HFFc6 (cell line): ENCODE results near the gene TTC23L. TPM values are rescaled to one million over a fixed set of nuclear protein-coding genes. Genes with fewer than 3 reads are reported as not detected.
"Not testable (repeated sequence)": the region's sequence is repeated elsewhere in the genome, so short reads cannot be mapped to it uniquely, and the experiment has no call there.

Source experiments
- DNase-seq: peaks from one replicate; pipeline ENCODE4 v3.0.0-alpha.2; 2018
- H3K27ac Mint-ChIP-seq: 2 replicates; pipeline ENCODE4 v1.8.0; 2020; ENCODE audit warnings: mild to moderate bottlenecking, mixed read lengths
- H3K27me3 Mint-ChIP-seq: 2 replicates; pipeline ENCODE4 v1.8.0; 2021; ENCODE audit warnings: mild to moderate bottlenecking, moderate library complexity, mixed read lengths; ENCODE audit not compliant: insufficient read depth
- H3K36me3 Mint-ChIP-seq: 2 replicates; pipeline ENCODE4 v1.8.0; 2021; ENCODE audit warnings: low read depth, mixed read lengths
- H3K4me1 Mint-ChIP-seq: 2 replicates; pipeline ENCODE4 v1.8.0; 2020; ENCODE audit warnings: low read depth, mixed read lengths
- H3K4me3 Mint-ChIP-seq: 2 replicates; pipeline ENCODE4 v1.8.0; 2020; ENCODE audit warnings: mild to moderate bottlenecking, moderate library complexity, mixed read lengths
- H3K9me3 Mint-ChIP-seq: 2 replicates; pipeline ENCODE4 v1.8.0; 2020; ENCODE audit warnings: mild to moderate bottlenecking, mixed read lengths
- CTCF ChIP-seq: fragments of 200-600 bp; sonication (generic); IDR thresholded peaks from 2 replicates; pipeline ENCODE4 v1.5.0; 2021; ENCODE audit warnings: antibody characterized with exemption, mild to moderate bottlenecking
- total RNA-seq, 6 experiments: library from RNA; stranded (reverse); fragmentation: NEBNext Ultra II Directional; extraction: Animal tissue kit (Norgen Biotek cat#: 25700); gene quantifications; 2 replicates in 1 of 6; 3 replicates in 5 of 6; pipeline ENCODE4 v1.2.3, GENCODE V29; 2021

TTC23L gene
- total RNA-seq, 6 experiments from 2014 or later: not detected

DNA sequence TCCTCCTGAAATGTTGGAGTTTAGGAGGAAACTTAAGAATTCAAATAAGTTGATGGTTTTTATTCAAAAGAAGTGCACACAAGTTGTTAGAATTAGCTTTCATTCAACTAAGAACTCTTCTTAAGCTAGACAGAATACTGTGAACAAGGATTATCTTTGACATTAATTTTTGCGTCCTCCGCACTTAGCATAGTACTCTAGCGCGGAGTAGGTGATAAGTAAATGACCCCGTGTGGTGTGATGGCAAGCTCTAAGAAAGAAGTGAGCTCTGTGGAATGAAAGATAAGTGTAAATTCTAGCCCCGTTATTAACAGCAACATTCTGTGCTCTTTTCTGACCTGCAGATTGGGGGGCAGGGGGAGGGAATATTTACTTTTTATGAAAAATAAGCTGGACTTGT lies 77.6 kb downstream of the TTC23L start:
- Mint-ChIP-seq H3K36me3 (peaks cover 41% of the 10 kb centered on the region), H3K27ac (peak overlapping the region; percentile 72), H3K4me1 (peaks cover 49% of the 10 kb centered on the region), H3K9me3 (no peaks in the 10 kb centered on the region), H3K27me3 (no peaks in the 10 kb centered on the region; the same call in none of the 2 replicates), H3K4me3 (no peak overlapping the region)
- no peak for DNase-seq
- TF ChIP-seq CTCF: no peak

DNA sequence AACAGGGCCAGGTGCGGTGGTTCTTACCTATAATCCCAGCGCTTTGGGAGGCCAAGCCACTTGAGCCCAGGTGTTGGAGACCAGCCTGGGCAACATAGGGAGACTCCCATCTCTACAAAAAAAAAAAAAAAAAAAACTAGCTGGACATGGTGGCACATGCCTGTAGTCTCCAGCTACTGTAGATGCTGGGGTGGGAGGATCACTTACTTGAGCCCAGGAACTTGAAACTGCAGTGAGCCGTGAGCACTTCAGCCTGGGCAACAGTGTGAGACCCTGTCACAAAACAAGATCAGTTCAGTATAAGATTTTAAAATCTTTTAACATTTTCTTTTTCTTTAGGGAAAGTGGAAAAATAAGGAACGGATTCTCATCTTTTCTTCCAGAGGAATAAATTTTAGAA lies 79.1 kb downstream of the TTC23L start:
- Mint-ChIP-seq H3K9me3 (no peaks in the 10 kb centered on the region), H3K4me3 (peak overlapping the region; percentile 31; the same call in 1 of the 2 replicates), H3K27ac (peak overlapping the region; percentile 3; the same call in 1 of the 2 replicates), H3K4me1 (peaks cover 45% of the 10 kb centered on the region), H3K36me3 (peaks cover 41% of the 10 kb centered on the region), H3K27me3 (no peaks in the 10 kb centered on the region; the same call in none of the 2 replicates)
- no peak for TF ChIP-seq CTCF
- no peak for DNase-seq

- DNase-seq: no peak
- Mint-ChIP-seq H3K9me3 (no peaks in the 10 kb centered on the region), H3K4me3 (no peak overlapping the region), H3K27ac (no peak overlapping the region), H3K4me1 (peaks cover 44% of the 10 kb centered on the region), H3K27me3 (no peaks in the 10 kb centered on the region; the same call in none of the 2 replicates), H3K36me3 (peaks cover 39% of the 10 kb centered on the region)
- peak; percentile 68 for TF ChIP-seq CTCF
These were observed 80.1 kb downstream of the TTC23L start for GRCh38 chr5:34919077-34919476.

DNA sequence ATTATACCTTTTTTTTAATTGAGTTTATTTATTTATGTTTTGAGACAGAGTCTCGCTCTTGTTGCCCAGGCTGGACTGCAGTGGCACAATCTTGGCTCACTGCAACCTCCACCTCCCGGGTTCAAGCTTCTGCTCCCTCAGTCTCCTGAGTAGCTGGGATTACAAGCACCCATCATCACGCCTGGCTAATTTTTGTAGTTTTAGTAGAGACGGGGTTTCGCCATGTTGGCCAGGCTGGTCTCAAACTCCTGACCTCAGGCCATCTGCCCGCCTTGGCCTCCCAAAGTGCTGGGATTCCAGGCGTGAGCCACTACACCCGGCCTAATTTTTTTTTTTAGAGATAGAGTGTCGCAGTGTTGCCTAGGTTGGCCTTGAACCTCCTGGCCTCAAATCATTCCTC lies 84.3 kb downstream of the TTC23L start:
- H3K36me3 Mint-ChIP-seq: peaks cover 31% of the 10 kb centered on the region

DNA sequence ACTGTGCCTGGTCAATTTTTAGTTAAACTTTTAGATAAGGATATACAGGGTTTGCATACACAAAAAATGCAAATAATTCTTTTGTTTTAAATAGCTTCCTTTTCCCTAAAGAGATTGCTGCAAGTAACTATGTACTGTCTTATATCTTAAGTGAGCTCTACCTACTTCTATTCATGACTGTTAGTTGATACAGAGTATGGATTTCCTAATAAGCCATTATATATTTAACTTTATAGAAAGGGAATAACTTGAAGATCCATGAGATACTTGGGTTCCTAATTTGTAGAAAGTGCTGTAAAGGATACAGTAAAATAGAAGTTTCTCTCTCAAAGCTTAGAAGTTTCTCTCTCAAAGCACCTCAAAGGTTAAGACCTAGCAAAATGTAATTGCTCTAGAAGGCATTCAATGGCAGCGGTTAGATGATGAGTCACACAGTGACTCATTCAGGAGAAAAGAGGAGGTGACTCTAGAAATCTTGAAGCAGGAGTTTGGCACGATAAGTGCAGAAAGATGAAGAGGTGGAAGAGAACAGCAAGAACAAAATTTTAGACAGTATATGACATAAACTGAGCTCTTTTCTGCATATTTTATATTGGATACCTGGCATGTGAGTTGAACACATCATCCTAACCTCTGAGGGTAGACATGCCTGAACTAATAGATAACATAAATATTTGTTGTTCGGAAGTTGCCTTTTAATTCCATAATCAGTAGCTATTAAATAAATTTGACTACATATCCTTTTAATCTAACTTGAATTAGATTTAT lies 84.9 kb downstream of the TTC23L start:
- Mint-ChIP-seq H3K27me3 (no peaks in the 10 kb centered on the region; the same call in 1 of the 2 replicates), H3K36me3 (peaks cover 31% of the 10 kb centered on the region), H3K4me3 (peak overlapping the region; percentile 71), H3K9me3 (no peaks in the 10 kb centered on the region), H3K4me1 (peaks cover 38% of the 10 kb centered on the region), H3K27ac (peak overlapping the region; percentile 74)
- peak; percentile 89 for DNase-seq
- TF ChIP-seq CTCF: no peak

More for the DNA sequence above, 84.3 kb downstream of the TTC23L start:
- H3K27me3 Mint-ChIP-seq, H3K9me3 Mint-ChIP-seq, DNase-seq: not testable (repeated sequence)
- peak overlapping the region; percentile 74 for H3K27ac Mint-ChIP-seq
- peaks cover 36% of the 10 kb centered on the region for H3K4me1 Mint-ChIP-seq
- H3K4me3 Mint-ChIP-seq: peak overlapping the region; percentile 71

DNA sequence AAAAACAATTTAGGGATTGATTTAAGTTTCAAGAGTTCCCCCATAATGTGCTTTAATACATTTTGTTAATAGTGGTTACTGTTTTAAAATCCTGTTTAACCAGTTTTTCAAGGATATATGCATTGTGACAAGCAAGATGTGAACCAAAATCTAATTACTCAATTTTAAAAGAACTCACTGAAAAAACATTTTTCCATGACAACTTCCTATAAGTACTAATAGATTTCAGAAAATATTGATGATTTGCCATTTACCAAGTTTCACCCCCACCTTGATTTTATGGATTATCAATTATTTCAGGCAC lies 85.5 kb downstream of the TTC23L start:
- peak overlapping the region; percentile 74; the same call in 1 of the 2 replicates for H3K27ac Mint-ChIP-seq
- no peak for TF ChIP-seq CTCF
- H3K36me3 Mint-ChIP-seq: peaks cover 31% of the 10 kb centered on the region
- peaks cover 41% of the 10 kb centered on the region for H3K4me1 Mint-ChIP-seq
- no peak overlapping the region for H3K4me3 Mint-ChIP-seq
- no peaks in the 10 kb centered on the region for H3K9me3 Mint-ChIP-seq
- no peaks in the 10 kb centered on the region; the same call in 1 of the 2 replicates for H3K27me3 Mint-ChIP-seq
- DNase-seq: no peak
